Posterior vena cava (tissue), 2 donors: Measurements from ENCODE around the gene PASK. TPM values are rescaled to one million over a fixed set of nuclear protein-coding genes. Genes with fewer than 3 reads are reported as not detected.

Source experiments
- DNase-seq: peaks from one replicate; pipeline ENCODE4 v3.0.0-alpha.2; 2020; ENCODE audit warnings: low spot score
- intact Hi-C, 2 donors: fragments of 100-400 bp; cut with DNase I; formaldehyde crosslinking; loops; one replicate each; pipeline versions ENCODE4 v1.14.1 to v1.14.2; 2022 to 2023
- total RNA-seq, 2 donors: library from RNA; stranded (reverse); fragmentation: NEBNext Ultra II Directional; extraction: Animal tissue kit (Norgen Biotek cat#: 25700); gene quantifications; one replicate each; pipeline ENCODE4 v1.2.1, GENCODE V29; 2021
- donor health status: DM: yes; HTN: yes; CAD: no.
- donor health status: DM: yes; HTN: yes; CAD: no.

The PASK gene
- total RNA-seq, 2 donors from 2014 or later = 2.3 to 4.4 TPM

DNA sequence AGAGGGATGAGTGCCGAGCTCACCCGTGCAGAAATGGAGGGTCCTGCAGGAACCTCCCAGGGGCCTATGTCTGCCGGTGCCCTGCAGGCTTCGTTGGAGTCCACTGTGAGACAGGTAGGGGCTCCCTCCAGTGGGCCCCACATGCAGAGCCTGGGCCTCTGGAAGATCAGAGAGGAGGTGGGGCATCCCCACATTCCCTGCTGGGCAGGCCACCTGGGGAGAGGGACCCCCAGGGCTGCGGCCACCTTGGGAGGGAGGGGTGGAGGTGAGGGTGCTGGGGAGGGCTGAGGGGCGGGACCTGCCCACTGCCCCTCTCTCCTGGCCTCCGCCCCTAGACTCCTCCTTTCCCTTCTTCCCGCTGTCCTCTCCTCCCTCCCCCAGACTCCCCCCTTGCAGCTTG, 85.7 kb downstream of the PASK start:
- peak; percentile 64 for DNase-seq
- intact Hi-C loops = no loop called here

- peak; percentile 80 for DNase-seq
- intact Hi-C loops = no loop called here
These were observed 86.2 kb downstream of the PASK start for GRCh38 chr2:241063093-241063551.

DNA sequence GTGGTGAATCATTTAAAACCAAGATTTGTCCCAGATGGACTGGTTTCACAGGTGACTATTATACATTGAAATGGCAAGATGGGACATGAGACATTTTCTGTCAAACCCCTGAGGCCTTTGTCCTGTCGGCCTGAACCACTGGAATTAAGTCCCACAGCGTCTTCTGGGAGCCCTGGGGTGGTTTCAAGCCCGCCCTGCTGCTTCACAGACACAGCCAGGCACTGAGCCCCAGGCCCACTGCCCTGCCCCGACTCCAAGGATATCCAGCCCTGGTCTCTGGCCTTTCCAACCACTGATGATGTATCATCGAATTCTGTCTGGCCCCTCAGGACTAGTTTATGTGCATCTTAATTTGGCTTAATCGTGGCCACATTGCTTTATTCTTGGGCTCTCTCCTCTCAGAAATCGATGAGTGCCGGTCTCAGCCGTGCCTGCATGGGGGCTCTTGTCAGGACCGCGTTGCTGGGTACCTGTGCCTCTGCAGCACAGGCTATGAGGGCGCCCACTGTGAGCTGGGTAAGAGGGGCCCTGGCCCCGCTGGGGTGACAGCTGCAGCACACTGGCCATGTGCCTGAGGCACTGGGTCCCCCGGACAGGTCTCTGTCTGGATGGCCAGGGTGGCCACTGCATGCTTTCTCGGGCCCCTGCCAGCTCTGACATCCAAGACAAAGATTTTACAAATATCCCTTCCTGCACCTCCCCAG, 86.7 kb downstream of the PASK start:
- no peak for DNase-seq
- intact Hi-C loops = no loop called here

GRCh38 chr2:241061275-241061674, 88.0 kb downstream of the PASK start:
- intact Hi-C loops = no loop called here

More at GRCh38 chr2:241061275-241061674, 88.0 kb downstream of the PASK start:
- DNase-seq = no peak

Other genes starting within 250 kb of the PASK start
- under 1 TPM in 1 of 2 donors, not detected in 1; 0.09 TPM for gene CROCC2, start 243.1 kb downstream of the PASK start, total RNA-seq
- gene SNED1, start 150.9 kb downstream of the PASK start, total RNA-seq = 10 to 100 TPM; 39.7 to 62.7 TPM
- 10 to 100 TPM; 17.1 to 17.8 TPM for gene MTERF4, start 47.2 kb downstream of the PASK start, total RNA-seq
- 10 to 100 TPM; 49.3 to 53.0 TPM for gene PPP1R7, start 995 bp upstream of the PASK start, total RNA-seq
- gene ANO7, start 39.2 kb upstream of the PASK start, total RNA-seq = under 1 TPM; 0.32 to 0.95 TPM
- 100 to 1,000 TPM; 428 to 459 TPM for gene HDLBP, start 166.2 kb upstream of the PASK start, total RNA-seq
- gene SEPTIN2, start 166.5 kb upstream of the PASK start, total RNA-seq = 100 to 1,000 TPM; 395 to 423 TPM
- 10 to 100 TPM; 31.1 to 35.3 TPM for gene FARP2, start 206.8 kb upstream of the PASK start, total RNA-seq